WTC11 (cell line): Measurements from ENCODE around the gene ERICH6B.

Experiments used
- ATF3 ChIP-seq: sonication (generic); formaldehyde crosslinking; conservative IDR thresholded peaks from 2 replicates; pipeline ENCODE4 v1.8.1; 2022; ENCODE audit warnings: mild to moderate bottlenecking, missing genetic modification reagents
- CBFB ChIP-seq: sonication (generic); formaldehyde crosslinking; IDR thresholded peaks from 2 replicates; pipeline ENCODE4 v1.8.1; 2022; ENCODE audit warnings: mild to moderate bottlenecking, low read depth, missing genetic modification reagents
- CTCF ChIP-seq: fragments of 200-600 bp; IDR thresholded peaks from 2 replicates; pipeline ENCODE4 v1.8.0; 2022; ENCODE audit warnings: antibody characterized with exemption
- MAX ChIP-seq: sonication (generic); formaldehyde crosslinking; IDR thresholded peaks from 2 replicates; pipeline ENCODE4 v1.8.0; 2022; ENCODE audit warnings: mild to moderate bottlenecking, missing genetic modification reagents
- SP1 ChIP-seq: sonication (generic); formaldehyde crosslinking; conservative IDR thresholded peaks from 2 replicates; pipeline ENCODE4 v1.8.1; 2022; ENCODE audit warnings: missing genetic modification reagents
- STAT6 ChIP-seq: sonication (generic); formaldehyde crosslinking; conservative IDR thresholded peaks from 2 replicates; pipeline ENCODE4 v1.8.1; 2023; ENCODE audit warnings: mild to moderate bottlenecking, low read depth, missing genetic modification reagents, moderate library complexity
- USF1 ChIP-seq: sonication (generic); formaldehyde crosslinking; IDR thresholded peaks from 2 replicates; pipeline ENCODE4 v1.8.0; 2022; ENCODE audit warnings: mild to moderate bottlenecking, missing genetic modification reagents
- ZBTB43 ChIP-seq: sonication (generic); formaldehyde crosslinking; IDR thresholded peaks from 2 replicates; pipeline ENCODE4 v1.8.1; 2023; ENCODE audit warnings: mild to moderate bottlenecking, missing genetic modification reagents

- TF ChIP-seq STAT6 (no peak), SP1 (CRISPR knock-in tag) (no peak), CTCF (no peak), USF1 (no peak), ATF3 (no peak), MAX (CRISPR knock-in tag) (no peak), ZBTB43 (CRISPR knock-in tag) (no peak), CBFB (CRISPR knock-in tag) (no peak)
Measured at GRCh38 chr13:45564133-45564776, 51.3 kb downstream of the ERICH6B start.
